GM21528 (cell line): Measurements from ENCODE around the gene SLC36A4.
"Not testable (repeated sequence)": the region's sequence is repeated elsewhere in the genome, so short reads cannot be mapped to it uniquely, and the experiment has no call there.

Experiments used
- ATAC-seq: cut with Tn5 transposase; IDR thresholded peaks from one replicate; pipeline ENCODE4 v1.9.1; 2021; ENCODE audit warnings: mild to moderate bottlenecking, moderate library complexity; ENCODE audit not compliant: unreplicated experiment, low FRiP score

SLC36A4 gene

DNA sequence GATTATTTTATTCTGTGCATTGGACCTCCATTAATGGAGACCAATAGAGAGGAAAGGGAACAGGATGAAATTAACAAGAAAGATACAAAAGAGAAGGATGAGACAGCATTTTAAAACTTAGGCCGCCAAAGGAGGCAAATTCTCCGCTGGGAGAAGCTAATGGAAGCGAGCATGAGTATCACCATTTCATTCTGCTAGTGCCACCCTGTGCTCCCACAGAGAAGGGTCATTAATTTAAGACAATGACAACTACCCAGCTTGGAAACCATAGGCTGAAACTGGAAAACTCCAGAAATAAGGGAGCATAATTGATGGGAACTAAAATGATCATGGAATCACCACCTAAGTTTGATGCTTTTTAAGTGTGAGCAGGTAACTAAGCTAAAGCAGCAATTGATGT lies 69.2 kb downstream of the SLC36A4 start:
- no peak for ATAC-seq

DNA sequence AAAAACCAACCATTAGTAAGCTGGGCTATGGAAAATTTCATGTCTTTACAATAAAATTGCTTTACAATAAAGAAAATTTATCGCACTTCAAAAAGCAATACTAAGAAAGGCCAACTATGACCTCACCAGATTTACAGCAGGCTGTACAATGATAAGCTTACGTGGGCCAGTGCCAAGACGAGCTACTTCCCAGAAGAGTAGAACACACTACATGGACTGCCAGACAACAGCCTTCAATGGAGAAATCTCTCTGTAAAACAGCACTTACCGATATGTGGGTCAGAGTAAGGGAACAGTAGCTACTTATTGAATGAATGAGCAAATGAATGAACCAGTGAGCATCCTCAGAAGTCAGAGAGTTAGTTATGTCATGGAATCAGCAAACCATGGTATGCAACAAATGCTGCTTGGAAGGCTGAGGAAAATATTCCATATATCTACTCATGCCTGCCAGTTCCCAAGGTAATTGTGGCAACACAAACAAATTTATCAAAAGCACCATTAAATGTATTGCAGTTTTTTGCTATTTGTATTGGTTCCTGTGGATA lies 74.4 kb downstream of the SLC36A4 start:
- no peak for ATAC-seq

GRCh38 chr11:93122535-93123235 lies 75.1 kb downstream of the SLC36A4 start:
- no peak for ATAC-seq

DNA sequence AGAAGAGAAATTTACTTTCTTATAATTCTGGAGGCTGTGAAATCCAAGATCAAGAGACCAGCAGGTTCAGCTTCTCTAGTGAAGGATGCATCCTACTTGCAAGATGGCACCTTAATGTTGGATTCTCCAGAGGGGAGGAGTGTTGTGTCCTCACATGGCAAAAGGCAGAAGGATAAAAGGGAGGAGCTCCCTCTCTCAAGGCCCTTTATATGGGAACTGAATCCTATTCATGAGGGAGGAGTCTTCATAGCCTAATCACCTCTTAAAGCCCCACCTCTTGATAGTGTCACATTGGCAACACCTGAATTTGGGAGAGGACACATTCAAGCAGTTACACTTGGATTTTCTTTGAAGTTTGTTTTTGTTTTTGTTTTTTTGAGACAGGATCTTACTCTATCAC lies 79.5 kb downstream of the SLC36A4 start:
- no peak for ATAC-seq

- ATAC-seq, result no peak
These were observed 80.2 kb downstream of the SLC36A4 start for GRCh38 chr11:93117565-93117964.

GRCh38 chr11:93116641-93117441 lies 81.0 kb downstream of the SLC36A4 start:
- ATAC-seq, result no peak

GRCh38 chr11:93114304-93114703 lies 83.5 kb downstream of the SLC36A4 start:
- ATAC-seq, result no peak

DNA sequence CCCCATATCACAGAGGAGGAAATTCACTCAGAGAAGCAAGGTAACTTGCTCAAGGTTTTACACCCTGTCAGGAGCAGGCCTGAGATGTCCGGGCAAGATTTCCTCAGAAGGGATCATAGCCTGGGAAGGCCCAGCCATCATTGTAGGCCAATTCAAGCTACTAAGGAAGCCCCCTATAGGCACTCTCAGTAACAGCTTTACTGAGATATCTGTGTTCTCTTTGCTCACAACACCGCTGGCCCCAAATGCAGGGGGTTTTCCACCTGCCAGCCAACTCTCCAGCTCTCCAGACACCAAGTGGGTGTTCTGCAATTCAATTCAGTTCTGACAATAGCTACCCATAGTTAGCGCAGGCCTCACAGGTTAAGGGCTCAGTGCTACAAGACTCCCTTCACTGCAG lies 84.0 kb downstream of the SLC36A4 start:
- ATAC-seq, result no peak

GRCh38 chr11:93111147-93111546 lies 86.6 kb downstream of the SLC36A4 start:
- ATAC-seq, result not testable (repeated sequence)

DNA sequence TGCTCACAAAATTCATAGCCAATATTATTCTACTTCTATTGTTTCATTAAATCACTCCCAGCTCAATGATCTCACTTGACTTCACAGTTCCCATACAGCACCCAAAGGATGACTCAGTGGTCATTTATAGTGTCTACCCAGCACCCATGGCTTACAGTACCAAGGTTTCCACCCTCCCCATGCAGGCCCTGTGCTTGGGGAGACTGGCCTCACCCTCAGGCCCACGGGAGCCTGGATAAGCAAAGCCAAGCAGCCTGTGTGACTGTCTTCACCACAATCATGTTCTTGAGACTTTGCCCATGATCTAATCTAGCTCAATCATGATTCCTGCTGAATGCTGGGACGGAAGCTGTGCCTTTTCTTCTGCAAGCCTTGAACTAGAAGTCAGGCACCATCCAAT lies 97.6 kb downstream of the SLC36A4 start:
- ATAC-seq, result no peak

GRCh38 chr11:93099806-93100205 lies 98.0 kb downstream of the SLC36A4 start:
- ATAC-seq, result no peak
